HG02623 (cell line): ENCODE measurements around the gene FGD4.

Experiments
- ATAC-seq: cut with Tn5 transposase; IDR thresholded peaks from one replicate; pipeline ENCODE4 v1.9.1; 2021; ENCODE audit warnings: moderate library complexity; ENCODE audit not compliant: unreplicated experiment

FGD4 gene

DNA sequence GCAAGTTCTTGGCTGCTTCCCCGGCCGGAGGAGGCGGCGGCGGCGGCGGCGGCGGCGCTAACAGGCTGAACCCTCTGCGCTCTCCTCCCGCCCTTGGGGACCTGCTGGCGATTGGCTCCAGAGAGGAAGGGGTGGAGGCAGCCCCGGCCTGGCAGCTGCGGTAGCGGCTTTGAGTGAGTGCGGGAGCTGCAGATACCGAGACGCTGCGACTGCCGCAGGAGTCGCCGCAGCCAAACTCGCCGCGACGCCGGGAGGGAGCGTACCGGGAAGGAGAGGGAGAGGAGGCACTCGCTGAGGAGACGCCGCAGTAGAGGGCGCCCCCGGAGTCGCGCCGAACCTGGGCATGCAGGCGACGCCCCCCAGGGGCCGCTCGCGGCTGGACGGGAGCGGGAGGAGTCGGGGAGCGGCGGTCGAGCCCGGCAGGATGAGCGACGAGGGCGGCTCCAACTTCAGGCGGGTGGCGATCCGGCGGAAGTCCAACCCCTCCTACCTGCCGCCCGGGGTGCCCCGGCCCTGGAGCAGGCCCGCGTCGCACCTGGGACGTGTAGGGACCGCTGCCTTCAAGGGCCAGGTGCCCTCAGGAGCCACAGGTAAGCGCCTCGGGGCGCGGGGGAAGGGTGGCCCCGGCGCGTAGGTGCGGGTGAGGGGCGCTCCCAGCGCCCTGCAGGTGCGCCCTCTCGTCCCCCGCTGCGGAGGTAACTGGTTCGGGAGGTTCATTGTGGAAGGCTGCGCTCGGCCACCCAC, at the start of gene FGD4:
FGD4 (plus strand) TSS at position 189 of the 744 bp plus-strand sequence.
- peak; percentile 75 for ATAC-seq

DNA sequence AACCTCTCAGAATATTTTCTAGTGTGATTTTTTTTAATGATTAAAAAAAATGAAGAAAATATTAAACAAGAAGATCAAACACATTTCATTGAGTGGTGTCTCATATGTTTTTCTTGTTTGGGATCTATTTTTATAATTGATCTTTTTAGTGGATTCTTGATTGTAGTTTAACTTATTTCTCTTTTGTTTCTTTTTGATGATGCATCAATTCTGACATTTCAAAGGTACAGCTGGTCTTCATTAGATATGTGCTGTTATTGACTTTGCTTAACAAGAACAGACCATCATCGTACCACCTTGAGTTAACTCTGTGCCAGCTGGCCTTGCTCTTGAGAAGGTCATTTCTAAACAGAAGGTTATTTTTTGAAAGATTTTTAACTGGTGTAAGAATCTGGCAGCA, 45.8 kb upstream of the FGD4 start:
- ATAC-seq, result no peak

DNA sequence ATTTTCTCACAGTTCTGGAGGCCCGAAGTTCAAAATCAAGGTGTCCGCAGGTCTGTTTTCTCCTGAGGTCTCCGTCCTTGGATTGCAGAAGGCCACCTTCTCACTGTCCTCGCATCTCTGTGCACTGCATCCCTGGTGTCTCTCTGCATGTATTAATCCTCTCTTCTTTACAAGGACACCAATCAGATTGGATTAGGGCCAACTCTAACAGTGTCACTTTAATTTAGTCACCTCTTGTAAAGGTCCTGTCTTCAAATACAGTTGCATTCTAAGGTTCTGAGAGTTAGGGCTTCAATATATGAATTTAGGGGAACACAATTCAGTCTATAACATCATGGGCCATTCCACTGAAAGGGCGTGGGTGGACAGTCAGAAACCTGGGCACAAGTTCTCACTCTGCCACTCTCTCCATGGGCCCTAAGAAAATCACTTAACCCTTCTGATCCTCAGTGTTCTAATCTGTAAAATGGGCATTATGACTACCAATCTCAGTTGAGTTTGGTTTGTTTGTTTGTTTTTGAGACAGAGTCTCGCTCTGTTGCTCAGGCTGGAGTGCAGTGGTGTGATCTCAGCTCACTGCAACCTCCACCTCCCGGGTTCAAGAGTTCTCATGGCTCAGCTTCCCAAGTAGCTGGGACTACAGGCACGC, 41.6 kb upstream of the FGD4 start:
- ATAC-seq, result no peak

DNA sequence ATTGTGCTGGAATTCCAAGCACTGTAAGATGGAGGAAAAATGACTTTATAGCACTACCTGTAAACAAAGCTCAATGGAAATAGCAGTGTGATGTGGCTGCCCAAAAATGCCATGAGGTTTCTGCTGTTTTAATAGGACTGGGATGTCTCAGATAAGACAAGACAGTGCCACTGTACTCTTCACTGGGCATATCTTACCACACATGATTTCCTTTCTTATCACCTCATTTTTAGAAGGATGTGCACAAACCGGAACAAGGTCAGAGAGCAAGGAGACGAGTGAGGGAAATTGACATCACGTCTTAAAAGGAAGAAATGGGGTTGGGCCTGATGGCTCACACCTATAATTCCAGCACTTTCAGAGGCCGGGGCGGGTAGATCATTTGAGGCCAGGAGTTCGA, 38.4 kb upstream of the FGD4 start:
- no peak for ATAC-seq

DNA sequence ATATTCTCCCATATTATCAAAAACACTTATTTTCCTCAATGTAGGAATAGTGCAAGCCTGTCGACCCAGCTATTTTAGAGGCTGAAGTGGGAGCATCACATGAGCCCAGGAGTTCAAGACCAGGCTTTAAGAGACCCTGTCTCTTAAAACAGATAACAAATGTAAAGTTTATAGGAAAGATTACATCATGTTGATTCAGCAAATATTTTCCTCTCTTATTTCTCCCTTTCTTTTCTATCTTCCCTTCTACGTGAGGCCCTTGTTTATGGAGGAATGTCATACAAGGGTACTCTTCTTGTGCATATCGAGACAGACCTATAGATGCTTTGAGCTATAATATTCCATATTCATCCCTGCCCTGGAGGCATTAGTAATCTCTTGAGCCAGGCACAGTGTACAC, 36.5 kb upstream of the FGD4 start:
- no peak for ATAC-seq

DNA sequence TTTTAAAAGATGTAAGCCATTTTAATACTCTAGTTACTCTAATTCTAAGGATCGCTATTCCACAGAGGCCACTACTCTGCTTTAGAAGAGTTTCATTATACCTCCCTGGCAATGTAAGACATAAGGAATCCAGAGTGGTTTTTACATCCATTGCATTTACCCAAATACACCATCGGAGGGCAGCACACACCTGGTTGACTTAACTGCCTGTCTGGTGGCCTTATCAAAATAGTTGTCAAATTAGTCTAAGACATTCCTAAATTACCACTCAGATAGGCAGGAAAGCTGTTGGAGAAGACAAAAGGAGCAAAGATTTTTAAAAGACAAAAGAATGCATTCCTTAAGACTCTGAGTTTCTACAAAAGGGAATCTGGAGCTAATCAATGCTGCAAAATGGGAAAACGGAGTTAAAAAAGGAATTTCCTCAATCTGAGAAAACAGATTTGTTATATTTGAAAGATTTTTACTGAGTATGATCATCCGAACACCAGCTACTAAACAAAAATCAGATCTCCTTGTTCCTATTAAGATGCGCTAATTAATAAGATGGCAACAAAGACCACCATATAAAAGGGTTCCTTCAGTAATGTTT, 33.8 kb upstream of the FGD4 start:
- ATAC-seq, result no peak

DNA sequence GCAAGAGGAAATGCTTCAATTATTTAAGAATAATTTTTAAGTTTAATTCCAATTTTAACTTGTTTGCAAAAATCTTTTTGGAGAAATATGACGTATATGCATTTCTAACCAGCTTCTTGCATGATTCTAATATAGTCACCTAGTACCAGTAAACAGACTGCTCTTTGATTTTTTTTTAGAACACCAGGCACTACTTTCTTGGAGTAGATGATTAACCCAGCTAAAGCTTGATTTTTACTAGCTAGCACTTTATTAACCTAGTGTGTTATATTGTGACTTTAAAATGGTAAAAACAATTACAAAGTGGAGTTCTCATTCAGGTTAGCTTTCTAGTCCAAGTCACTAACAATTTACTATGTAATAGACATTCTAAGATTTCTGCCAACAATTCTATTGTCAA, 32.6 kb upstream of the FGD4 start:
- ATAC-seq, result no peak

DNA sequence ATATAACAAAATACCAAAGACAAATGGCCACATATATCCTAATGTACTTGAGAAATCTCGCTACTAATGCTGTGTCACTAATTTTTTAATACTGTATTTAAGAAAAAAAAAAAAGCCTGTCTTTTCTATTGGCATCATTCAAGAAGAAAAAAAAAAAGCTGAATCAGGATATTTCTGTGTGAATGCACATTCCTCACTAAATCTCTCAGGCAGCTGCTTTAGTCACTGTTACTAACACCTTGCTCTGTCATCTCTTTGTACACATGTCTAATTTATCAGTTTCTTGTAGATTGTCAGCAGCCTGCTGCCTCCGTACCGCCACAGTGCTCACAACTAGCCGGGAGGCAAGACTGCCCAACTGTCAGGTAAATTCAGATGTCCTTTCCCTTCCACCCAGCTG, 32.0 kb upstream of the FGD4 start:
- no peak for ATAC-seq

DNA sequence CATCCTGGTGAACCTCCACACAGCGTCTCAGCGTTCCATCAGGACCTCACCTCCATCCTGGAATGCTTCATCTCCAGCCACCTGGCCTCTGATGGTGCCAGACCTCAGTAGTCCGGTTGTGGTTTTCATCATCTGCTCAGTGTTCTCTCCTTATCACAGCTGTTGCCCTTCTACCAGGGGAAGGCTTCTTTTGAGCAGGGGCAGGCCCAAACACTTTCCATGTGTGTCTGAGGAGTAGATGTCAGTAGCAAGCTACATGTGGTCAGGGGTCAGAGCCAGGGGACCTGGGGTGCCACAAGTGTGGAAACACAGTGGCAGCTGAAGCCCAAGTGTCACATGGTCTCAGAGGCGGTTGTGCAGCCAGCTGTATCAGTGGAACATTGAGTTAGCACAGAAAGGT, 30.2 kb upstream of the FGD4 start:
- no peak for ATAC-seq

DNA sequence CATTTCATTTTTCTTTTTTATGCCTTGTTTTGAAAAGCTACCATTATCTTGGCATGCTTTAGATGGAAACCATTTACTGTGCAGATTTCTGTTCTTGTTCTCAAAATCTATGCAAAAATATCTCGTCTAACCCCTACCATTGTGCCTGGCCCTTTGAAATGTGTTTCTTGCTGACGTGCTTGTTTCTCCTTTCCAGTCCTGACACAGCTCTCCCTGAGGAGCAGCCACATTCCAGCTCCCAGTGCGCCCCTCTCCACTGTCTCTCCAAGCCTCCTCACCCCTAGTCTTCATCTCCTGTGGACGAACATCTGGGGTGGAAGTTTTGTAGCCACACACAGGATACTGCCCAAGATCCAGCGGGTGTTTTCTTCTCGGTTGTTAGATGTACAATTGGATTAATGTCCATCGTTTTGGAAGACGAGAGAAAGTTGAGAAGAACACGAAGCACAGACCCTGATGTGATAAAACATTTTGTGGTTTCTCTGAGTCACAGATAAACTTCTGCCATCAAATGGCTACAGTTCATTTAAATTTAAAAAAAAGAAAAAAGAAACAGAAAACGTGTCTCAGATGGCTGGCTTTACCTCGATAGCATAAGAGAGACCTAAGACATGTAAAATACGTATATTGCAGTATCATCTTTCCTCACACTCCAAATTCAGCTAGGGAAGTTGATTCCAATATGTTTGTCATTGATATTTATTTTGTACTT, 21.9 kb upstream of the FGD4 start:
- no peak for ATAC-seq

DNA sequence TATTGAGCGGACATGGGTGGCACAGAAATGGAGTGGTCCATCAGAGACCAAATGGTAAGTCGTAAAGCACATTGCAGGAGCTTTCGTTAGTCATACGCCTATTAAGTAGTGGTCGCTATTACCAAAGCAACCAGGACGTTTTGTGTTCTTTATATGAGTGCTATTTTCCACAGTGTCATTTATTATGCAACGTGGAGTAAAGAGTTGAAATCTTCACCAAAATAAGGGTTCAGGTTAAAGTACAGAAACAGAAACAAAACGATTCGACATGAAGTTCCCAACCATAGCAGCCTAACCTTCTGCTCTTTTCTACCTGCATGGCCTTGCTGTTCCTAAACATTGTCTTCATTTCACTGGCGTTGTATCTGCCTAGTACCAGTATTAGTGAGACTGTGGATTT, 20.1 kb upstream of the FGD4 start:
- ATAC-seq, result no peak

DNA sequence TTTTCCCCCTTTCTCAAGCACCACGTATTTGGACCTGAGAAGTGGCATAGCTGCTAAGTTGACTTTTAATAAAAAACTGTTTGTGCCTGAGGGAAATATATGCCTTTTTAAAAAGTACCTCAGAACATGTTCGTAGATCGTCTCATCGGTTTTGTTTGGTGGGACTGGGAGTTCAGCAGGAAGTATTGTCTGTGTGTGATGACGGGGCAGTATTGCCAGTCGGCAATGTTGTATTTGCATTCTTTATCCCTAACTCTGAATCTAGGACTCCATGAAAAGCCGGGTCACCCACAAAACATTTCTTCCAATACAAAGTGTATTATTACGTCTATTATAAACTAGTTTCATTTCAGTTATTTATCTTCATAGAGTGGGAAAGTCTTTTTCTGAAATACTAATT, 19.7 kb upstream of the FGD4 start:
- ATAC-seq, result no peak

DNA sequence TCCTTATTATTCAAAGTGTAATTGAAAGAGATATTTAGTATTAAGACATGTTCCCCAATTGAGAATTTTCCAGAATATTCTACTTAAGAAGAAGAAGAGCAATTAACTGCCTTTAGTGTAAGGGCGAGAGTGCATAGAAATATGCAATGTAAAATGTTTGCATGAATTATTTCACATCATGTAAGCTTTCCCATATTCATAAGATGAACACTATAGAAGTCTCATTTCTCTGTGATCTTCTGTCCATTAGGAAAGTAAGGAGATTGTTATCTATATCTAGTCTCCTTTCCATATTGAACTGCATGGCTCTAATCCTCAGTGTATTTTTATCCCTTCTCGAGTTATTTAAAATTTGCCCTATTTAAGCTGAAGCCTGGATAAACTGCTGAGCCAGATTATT, 17.1 kb upstream of the FGD4 start:
- no peak for ATAC-seq

DNA sequence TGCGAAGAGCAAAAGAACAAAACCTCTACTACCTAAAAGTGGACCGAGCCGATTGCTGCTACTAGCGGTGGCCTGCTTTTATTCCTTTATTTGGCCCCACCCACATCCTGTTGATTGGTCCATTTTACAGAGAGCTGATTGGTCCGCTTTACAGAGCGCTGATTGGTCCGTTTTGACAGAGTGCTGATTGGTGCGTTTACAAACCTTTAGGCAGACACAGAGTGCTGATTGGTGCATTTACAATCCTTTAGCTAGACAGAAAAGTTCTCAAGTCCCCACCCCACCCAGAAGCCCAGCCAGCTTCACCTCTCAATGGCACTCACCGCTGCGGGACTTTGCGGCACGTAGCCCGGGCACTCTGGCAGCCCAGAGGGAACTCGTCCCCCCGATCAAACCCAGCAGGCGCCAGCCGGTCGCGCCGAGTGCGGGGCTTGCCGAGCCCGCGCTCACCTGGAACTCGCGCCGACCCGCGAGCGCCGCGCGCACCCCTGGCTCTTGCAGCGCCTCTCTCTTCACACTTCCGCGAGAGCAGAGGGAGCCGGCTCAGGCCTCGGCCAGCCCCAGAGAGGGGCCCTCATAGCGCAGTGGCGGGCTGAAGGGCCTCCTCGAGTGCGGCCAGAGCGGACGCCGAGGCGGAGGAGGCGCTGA, 8.7 kb upstream of the FGD4 start:
- ATAC-seq, result no peak

DNA sequence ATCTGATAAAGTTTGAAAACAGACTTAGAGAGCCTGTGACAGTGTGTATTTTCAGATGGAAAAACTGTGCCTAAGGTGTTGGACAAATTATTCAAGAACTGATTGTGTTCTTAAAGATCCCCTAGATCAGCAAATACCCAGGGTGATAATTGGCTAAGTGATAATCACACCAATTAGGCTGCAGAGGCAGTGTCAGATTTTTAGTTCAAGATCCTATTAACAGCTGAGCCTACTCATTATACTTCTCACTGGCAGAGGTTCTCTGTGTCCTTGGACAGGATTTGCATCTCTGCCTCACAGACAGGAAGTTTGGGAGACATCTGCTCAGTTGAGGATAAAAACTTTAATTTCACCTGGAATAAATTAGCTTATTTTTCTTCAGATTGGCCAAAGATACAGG, 4.3 kb upstream of the FGD4 start:
- ATAC-seq, result no peak

DNA sequence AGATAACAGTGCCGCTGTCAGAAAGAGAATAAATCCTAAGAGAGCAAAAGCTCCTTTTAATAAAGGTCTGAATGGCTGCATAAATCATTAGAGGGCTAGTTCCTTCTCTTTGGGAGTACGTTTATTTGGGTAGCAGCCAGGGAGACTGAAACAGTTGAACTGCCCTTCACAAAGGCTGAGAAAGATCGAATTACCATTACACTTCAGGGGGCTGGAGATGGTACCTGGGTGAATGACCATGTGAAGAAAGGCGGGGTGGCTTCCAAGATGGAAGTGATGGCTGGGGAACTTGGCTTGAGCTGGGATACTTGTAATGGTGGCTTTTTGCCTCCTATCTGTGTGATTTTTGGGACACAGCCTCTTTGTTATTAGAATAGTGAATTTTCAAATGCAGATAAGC, 1.7 kb upstream of the FGD4 start:
- ATAC-seq, result no peak

DNA sequence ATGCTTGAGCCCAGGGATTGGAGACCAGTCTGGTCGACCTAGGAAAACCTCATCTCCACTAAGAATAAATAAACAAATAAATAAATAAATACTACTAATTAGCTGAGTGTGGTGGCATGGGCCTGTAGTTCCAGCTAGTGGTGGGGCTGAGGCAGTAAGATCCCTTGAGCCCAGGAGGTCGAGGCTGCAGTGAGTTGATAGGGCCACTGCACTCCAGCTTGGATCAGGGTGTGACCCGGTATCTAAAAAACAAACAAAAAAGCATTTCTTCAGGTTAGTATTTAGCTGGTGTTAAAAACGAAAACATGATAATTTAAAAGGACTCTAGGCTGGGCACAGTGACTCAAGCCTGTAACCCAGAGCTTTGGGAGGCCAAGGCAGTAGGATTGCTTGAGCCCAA, 1.2 kb upstream of the FGD4 start:
- no peak for ATAC-seq

DNA sequence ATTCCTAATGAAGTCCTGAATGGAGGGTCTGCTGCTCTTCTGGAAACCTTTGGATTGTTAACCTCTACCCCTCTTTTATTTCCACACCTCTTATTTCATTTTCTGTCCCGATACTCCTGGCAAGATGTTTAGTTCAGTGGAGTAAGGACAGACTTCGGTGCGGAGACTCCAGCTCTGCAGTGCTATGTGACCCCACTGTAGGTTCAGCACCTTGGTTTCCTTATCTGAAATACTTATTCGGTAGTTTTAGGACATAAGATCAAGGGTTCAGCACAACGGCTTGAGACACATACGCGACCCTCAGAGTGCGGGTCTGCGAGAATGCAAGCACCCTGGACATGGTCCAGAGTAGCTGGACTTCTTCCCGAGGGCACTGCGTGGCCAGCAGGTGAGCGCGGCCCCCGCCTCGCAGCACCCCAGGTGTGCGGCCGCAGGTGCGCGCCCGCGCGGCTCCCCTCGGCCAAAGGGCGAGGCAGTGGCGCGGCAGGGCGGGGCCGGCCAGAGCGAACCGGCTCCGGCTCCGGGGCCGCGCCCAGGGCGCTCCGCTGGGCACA, 465 bp upstream of the FGD4 start:
- ATAC-seq, result peak; percentile 3

DNA sequence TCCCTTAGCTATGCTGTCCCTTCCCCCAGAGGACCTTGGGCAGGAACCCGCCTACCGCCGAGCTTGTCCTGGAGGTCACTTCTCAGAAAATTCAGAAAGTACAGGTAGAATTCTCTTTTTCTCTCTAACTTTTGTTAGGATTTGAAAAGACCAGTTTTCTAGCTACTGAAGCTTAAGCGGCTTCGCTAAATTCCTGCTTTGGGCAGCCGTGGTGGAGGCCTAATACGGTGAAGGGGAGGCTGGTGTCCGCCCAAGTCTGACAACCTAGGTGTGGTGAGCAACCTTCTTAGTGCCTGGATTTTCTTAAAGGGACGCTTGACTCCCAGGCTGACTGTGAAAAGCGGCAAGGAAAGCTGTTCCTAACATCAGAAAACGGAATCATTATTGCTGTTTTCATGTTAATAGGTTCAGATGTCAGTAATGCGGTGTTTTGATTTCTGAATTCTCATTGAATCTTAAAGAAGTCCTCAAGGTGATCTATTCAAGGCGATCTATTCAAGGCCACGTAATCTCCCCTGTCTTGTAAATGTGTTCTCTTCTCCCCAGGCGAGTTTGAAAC, 835 bp downstream of the FGD4 start:
- ATAC-seq, result no peak

DNA sequence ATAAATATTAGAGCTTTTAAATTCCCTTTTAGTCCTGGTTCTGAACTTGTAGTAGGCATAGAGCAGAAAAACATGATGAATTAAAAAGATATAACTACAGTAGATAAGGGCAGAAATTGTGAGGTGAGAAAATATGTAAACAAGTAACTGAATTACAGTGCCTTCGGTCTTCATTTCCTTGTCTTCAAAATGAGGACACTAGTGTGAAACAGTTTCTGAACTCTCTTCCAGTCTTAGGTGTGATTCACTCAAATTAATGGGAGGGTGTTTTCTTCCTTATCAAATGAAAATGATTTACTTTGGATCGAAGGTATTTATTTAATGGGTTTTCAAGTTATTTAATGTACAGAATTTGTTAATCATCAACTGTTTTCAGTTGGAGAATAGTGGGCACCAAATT, 1.5 kb downstream of the FGD4 start:
- ATAC-seq, result no peak

DNA sequence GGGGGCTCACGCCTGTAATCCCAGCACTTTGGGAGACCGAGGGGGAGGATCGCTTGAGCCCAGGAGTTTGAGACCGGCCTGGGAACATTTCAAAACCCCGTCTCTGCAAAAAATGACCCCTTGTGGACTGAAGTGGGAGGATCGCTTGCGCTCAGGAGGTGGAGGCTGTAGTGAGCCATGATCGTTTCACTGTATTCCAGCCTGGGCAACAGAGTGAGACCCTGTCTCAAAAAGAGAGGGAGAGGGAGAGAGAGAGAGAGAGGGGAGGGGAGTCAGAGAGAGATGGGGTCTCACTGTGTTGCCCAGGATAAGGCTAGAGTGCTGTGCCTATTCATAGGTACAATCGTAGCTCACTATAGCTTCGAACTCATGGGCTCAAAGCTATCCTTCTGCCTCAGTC, 2.8 kb downstream of the FGD4 start:
- no peak for ATAC-seq
